GM23248 (cell line): ENCODE results near the gene TEKT3.

Experiments
- EZH2 ChIP-seq: fragments of 200-600 bp; sonication (generic); IDR thresholded peaks from 2 replicates; pipeline ENCODE4 v1.6.1; 2018; ENCODE audit warnings: antibody characterized with exemption, mild to moderate bottlenecking; ENCODE audit not compliant: insufficient read depth, poor library complexity, severe bottlenecking
- EZH2phosphoT487 ChIP-seq: fragments of 200-600 bp; sonication (generic); IDR thresholded peaks from 2 replicates; pipeline ENCODE4 v1.6.1; 2018; ENCODE audit warnings: antibody characterized with exemption, moderate library complexity, mild to moderate bottlenecking, low read depth; ENCODE audit not compliant: insufficient read depth

DNA sequence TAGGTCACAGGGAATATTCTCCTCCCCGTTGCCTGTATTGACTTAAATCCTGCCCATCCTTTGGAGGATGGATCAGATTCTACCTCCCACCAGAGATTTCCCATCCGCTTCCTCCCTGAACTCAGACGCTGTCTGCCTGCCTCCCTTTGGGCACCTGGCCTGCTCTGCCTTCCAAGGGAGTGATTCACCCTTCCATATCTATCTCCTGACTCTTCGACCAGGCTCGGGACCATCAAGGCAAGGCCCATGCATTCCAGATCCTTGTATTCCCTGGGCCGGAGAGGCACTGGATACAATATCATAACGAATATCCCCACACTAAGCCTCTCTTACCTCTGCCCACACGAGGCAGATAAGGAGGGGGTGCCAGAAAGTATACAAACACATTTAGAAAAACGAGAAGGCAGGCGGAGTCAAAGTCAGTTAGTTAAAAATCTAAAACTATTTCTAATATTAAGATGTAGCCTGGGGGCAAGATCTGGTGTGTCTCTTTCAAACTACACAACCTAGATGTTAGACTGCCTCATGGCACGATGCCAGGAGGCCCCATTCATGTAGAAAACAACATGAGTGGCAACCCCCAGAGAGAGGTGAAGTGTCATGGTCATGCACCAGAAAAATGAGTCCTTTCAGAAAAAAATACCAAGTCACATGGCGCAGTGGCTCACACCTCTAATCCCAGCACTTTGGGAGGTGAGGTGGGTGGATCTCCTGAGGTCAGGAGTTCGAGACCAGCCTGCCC, 85.5 kb downstream of the TEKT3 start:
- TF ChIP-seq EZH2 (no peak), EZH2phosphoT487 (no peak)
